ENCODE results near the gene TINAGL1. TPM values are rescaled to one million over a fixed set of nuclear protein-coding genes. Genes with fewer than 3 reads are reported as not detected.

Gene TINAGL1
- total and polyA plus RNA-seq, 7 donors, result 21.0 to 238 (median 87.9) TPM

DNA sequence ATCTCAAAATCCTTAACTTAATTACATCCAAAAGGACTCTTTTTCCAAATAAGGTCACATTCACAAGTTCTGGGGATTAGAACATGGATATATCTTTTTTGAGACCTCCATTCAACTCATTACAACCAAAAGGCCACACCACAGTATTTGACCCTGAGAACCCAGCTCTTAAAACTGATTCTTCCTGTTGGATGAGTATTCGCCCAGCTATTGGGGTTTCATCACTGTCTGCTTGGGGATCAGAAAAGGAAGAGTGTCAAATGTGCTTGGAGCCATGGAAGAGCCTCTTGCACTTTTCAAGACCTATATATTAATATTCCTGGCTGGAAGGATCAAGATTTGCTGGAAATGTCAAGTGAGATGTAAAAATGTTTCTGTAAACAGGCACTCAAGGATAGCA is 5.4 kb upstream of the TINAGL1 start:
- Histone ChIP-seq H3K27me3 (no peaks in the 10 kb centered on the region), H3K27ac (no peak overlapping the region), H3K9me3 (no peaks in the 10 kb centered on the region), H3K4me1 (peaks cover 0 to 31% (median 27%) of the 10 kb centered on the region in 4 donors), H3K4me3 (no peak overlapping the region), H3K36me3 (no peaks in the 10 kb centered on the region)
- WGBS, 2 donors, result 88 to 90% methylated on average over 1 of the region's 1 CpG
- no peak for DNase-seq
- no peak for TF ChIP-seq POLR2AphosphoS5 (IDR thresholded peaks at IDR 0.05)
- no peak for TF ChIP-seq EP300 (IDR thresholded peaks at IDR 0.05)
- TF ChIP-seq, protein P1, sequence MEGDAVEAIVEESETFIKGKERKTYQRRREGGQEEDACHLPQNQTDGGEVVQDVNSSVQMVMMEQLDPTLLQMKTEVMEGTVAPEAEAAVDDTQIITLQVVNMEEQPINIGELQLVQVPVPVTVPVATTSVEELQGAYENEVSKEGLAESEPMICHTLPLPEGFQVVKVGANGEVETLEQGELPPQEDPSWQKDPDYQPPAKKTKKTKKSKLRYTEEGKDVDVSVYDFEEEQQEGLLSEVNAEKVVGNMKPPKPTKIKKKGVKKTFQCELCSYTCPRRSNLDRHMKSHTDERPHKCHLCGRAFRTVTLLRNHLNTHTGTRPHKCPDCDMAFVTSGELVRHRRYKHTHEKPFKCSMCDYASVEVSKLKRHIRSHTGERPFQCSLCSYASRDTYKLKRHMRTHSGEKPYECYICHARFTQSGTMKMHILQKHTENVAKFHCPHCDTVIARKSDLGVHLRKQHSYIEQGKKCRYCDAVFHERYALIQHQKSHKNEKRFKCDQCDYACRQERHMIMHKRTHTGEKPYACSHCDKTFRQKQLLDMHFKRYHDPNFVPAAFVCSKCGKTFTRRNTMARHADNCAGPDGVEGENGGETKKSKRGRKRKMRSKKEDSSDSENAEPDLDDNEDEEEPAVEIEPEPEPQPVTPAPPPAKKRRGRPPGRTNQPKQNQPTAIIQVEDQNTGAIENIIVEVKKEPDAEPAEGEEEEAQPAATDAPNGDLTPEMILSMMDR (IDR thresholded peaks at IDR 0.05), result no peak
- TF ChIP-seq POLR2A (IDR thresholded peaks at IDR 0.05), result no peak
- intact Hi-C loops (cut with DNase I), result no loop called here

DNA sequence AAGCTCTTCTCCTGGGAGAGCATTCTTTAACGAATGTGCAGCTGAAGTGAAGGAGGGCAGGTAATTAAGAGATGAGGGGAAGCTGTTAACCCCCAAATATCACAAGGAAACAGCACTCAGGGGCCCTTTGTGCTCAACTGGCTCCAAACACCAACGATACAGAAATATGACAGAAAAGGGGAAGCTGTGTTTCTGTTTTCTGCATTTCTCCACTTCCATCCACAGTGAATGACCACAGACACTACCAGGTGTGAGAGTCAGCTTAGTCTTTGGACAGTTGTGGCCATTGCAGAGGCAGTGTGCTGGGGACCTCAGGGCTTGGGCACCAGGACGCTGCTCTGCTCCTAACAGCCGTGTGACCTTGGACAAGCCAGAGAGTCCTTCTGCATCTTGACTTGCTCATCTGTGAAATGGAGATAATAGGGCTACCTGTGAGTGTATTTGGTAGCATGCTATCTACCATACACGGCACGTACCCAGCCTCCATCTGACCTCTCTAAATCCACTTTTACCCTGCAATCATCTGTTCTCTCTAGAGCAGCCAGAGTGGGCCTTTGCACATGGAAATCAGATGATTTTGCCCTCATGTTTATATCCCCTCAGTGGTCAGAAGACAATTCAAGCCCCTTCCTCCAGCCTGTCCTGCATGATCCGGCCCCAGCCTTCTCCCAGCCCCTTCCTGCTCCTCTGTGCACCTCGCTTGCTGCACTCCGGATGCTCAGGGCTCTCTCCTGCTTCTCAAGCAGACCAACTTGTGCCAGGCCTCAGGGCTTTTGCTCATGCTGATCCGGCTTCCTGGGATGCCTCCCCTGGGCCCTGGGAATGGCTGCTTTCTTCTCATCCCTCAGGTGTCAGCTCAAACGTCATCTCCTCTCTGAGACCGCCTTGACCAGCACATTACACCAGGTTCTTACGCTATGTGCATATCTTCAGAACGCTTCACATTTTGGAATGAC is 4.7 kb upstream of the TINAGL1 start:
- DNase-seq, result peak; percentile 28
- intact Hi-C loops (cut with DNase I), result no loop called here
- no peaks in the 10 kb centered on the region for H3K9me3 ChIP-seq
- no peaks in the 10 kb centered on the region for H3K36me3 ChIP-seq
- no peaks in the 10 kb centered on the region for H3K27me3 ChIP-seq
- no peak overlapping the region for H3K27ac ChIP-seq
- WGBS, 2 donors, result 81 to 87% methylated on average over 14 of the region's 14 CpGs
- TF ChIP-seq POLR2AphosphoS5 (IDR thresholded peaks at IDR 0.05) (no peak), EP300 (IDR thresholded peaks at IDR 0.05) (no peak), POLR2A (IDR thresholded peaks at IDR 0.05) (no peak)
- TF ChIP-seq, protein P1 (IDR thresholded peaks at IDR 0.05), result no peak
- no peak overlapping the region for H3K4me3 ChIP-seq
- peaks cover 0 to 34% (median 32%) of the 10 kb centered on the region in 4 donors for H3K4me1 ChIP-seq

DNA sequence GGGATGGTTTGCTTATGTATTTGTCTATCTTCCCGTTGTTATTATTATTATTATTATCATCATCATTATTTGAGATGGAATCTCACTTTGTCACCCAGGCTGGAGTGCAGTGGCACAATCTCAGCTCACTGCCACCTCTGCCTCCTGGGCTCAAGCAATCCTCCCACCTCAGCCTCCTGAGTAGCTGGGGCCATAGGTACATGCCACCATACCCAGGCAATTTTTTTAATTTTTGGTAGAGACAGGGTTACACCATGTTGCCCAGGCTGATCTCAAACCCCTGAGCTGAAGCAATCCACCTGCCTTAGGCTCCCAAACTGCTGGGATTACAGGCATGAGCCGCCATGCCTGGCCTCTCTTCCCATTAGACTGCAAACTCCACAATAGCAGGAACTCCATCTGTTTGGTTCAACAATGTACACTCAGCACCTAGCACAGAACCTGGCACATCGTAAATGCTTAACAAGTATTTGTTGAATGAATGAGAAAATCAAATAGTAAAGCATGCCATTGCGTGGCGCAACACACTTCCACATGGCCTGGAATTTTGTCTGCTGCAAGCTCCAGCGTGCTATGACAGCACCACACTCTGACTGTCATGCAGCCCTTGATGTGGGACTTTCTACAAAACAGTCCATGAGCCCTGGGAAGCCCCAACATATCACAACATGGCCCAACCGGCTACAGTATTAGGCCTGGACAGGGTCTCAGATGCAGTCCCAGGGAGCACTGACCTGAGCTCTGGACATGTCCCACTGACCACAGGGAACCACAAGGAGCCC is 3.8 kb upstream of the TINAGL1 start:
- Histone ChIP-seq H3K4me3 (no peak overlapping the region), H3K9me3 (no peaks in the 10 kb centered on the region), H3K36me3 (no peaks in the 10 kb centered on the region), H3K4me1 (peaks cover 0 to 37% (median 32%) of the 10 kb centered on the region in 4 donors), H3K27me3 (no peaks in the 10 kb centered on the region), H3K27ac (peak overlapping the region; percentile 94 to 98 (median 96))
- DNase-seq, result peak; percentile 32
- WGBS, 2 donors, result 69 to 85% methylated on average over 7 of the region's 7 CpGs
- intact Hi-C loops (cut with DNase I), result no loop called here
- TF ChIP-seq POLR2A (IDR thresholded peaks at IDR 0.05) (no peak), EP300 (IDR thresholded peaks at IDR 0.05) (no peak), POLR2AphosphoS5 (IDR thresholded peaks at IDR 0.05) (no peak)
- TF ChIP-seq, protein P1 (IDR thresholded peaks at IDR 0.05), result no peak

DNA sequence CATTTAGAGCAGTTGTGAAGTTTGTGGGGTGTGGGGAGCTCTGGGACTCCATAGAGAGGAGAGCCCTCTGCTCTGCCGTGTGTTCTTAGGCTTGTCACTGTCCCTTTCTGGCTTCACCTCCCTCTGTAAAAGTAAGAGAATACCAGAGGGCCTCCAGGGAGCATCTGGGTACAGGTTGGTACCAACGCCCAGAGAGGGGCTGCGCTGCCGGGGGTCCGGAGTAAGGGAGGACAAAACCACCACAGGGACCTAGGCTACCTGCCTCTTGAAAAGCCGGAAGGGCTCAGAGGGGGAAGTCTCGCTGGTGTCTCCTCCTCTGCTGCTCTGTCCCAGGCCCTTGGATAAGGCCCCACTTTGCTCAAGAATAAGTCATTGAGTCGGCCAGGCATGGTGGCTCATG is 3.1 kb upstream of the TINAGL1 start:
- peaks cover 0 to 39% (median 34%) of the 10 kb centered on the region in 4 donors for H3K4me1 ChIP-seq
- no peaks in the 10 kb centered on the region for H3K9me3 ChIP-seq
- TF ChIP-seq EP300 (IDR thresholded peaks at IDR 0.05) (no peak), POLR2AphosphoS5 (IDR thresholded peaks at IDR 0.05) (no peak), POLR2A (IDR thresholded peaks at IDR 0.05) (no peak)
- TF ChIP-seq, protein P1 (IDR thresholded peaks at IDR 0.05), result no peak
- 68 to 87% methylated on average over 8 of the region's 8 CpGs for WGBS, 2 donors
- DNase-seq, result peak; percentile 40
- H3K36me3 ChIP-seq, result no peaks in the 10 kb centered on the region
- no peaks in the 10 kb centered on the region for H3K27me3 ChIP-seq
- intact Hi-C loops (cut with DNase I), result no loop called here
- H3K27ac ChIP-seq, result peak overlapping the region; percentile 94 to 98 (median 96)
- H3K4me3 ChIP-seq, result no peak overlapping the region
